PFSK-1 (cell line): Measurements from ENCODE around the gene BLTP3B.

Source experiments
- POLR2AphosphoS5 ChIP-seq: IDR thresholded peaks from 2 replicates; pipeline ENCODE4 v1.6.1; 2012; ENCODE audit warnings: low read depth, mild to moderate bottlenecking, control low read depth, low read length, moderate library complexity
- REST ChIP-seq, 2 experiments: IDR thresholded peaks; 2 replicates each; pipeline versions ENCODE4 v1.6.1 to v1.8.0; 2011 to 2012; ENCODE audit warnings: low read depth in 2 of 2, low read length in 2 of 2, control low read depth in 1 of 2, inconsistent platforms in 1 of 2, mild to moderate bottlenecking in 1 of 2, moderate library complexity in 1 of 2; ENCODE audit not compliant: insufficient read depth in 1 of 2
- TAF1 ChIP-seq: IDR thresholded peaks from 2 replicates; pipeline ENCODE4 v1.6.1; 2012; ENCODE audit warnings: low read length, control low read depth, borderline replicate concordance; ENCODE audit not compliant: insufficient read depth

- no peak for TF ChIP-seq REST (IDR thresholded peaks at IDR 0.05; ENCODE audit: insufficient read depth in 1 of 2, low read depth in 2 of 2, low read length in 2 of 2)
- no peak for TF ChIP-seq TAF1
- no peak for TF ChIP-seq POLR2AphosphoS5
These were observed 15.9 kb upstream of the BLTP3B start for GRCh38 chr12:100158535-100158934.
